A673 (cell line): ENCODE measurements around the gene TPRKB. TPM values are rescaled to one million over a fixed set of nuclear protein-coding genes. Genes with fewer than 3 reads are reported as not detected.

Source experiments
- BruUV-seq: library from RNA; stranded (reverse); fragments of 400-500 nt; replicated peaks from 2 replicates; lab custom pipeline; 2021; lab: Mats Ljungman, UMichigan
- CTCF ChIA-PET: fragments of 300-600 bp; sonication (Branson Sonifier 250); formaldehyde crosslinking; loops from one replicate; lab custom pipeline; 2022; ENCODE audit warnings: antibody characterized with exemption; lab: Charles Lee
- POLR2A ChIA-PET: fragments of 300-600 bp; sonication (Branson Sonifier 250); formaldehyde crosslinking; loops from one replicate; lab custom pipeline; 2022; ENCODE audit warnings: antibody characterized with exemption; ENCODE audit not compliant: low non-redundant PET; lab: Charles Lee
- DNase-seq: peaks from one replicate; pipeline ENCODE4 v3.0.0-alpha.2; 2015; ENCODE audit warnings: low spot score
- H3K27ac ChIP-seq: fragments of 200-600 bp; sonication (generic); 2 replicates; pipeline ENCODE4 v1.5.1; 2016; ENCODE audit warnings: mixed run types, low read depth, mild to moderate bottlenecking, mixed read lengths, antibody characterized with exemption, low read length; ENCODE audit not compliant: poor library complexity, severe bottlenecking
- H3K27me3 ChIP-seq: fragments of 200-600 bp; sonication (generic); replicated peaks from 2 replicates; pipeline ENCODE4 v1.6.1; 2017; ENCODE audit warnings: mixed run types, low read depth, mild to moderate bottlenecking, mixed read lengths, antibody characterized with exemption, low read length; ENCODE audit not compliant: insufficient read depth, poor library complexity
- H3K36me3 ChIP-seq: fragments of 200-600 bp; sonication (generic); 2 replicates; pipeline ENCODE4 v1.6.1; 2016; ENCODE audit warnings: mixed run types, mild to moderate bottlenecking, mixed read lengths, antibody characterized with exemption, low read length; ENCODE audit not compliant: insufficient read depth, poor library complexity, severe bottlenecking
- H3K4me1 ChIP-seq: fragments of 200-600 bp; sonication (generic); 2 replicates; pipeline ENCODE4 v1.6.1; 2017; ENCODE audit warnings: mixed run types, mild to moderate bottlenecking, mixed read lengths, antibody characterized with exemption, low read length; ENCODE audit not compliant: insufficient read depth, poor library complexity, severe bottlenecking
- H3K4me3 ChIP-seq: fragments of 200-600 bp; sonication (generic); 2 replicates; pipeline ENCODE4 v1.5.1; 2016; ENCODE audit warnings: low read depth, mixed run types, mild to moderate bottlenecking, mixed read lengths, low read length; ENCODE audit not compliant: poor library complexity, severe bottlenecking
- H3K9me3 ChIP-seq: fragments of 200-600 bp; sonication (generic); 2 replicates; pipeline ENCODE4 v1.6.1; 2016; ENCODE audit warnings: mixed run types, low read depth, mild to moderate bottlenecking, mixed read lengths, antibody characterized with exemption, low read length; ENCODE audit not compliant: poor library complexity, severe bottlenecking
- EZH2 ChIP-seq: fragments of 200-600 bp; sonication (generic); IDR thresholded peaks from 2 replicates; pipeline ENCODE4 v1.6.1; 2017; ENCODE audit warnings: borderline replicate concordance, low read depth, mild to moderate bottlenecking, mixed read lengths, antibody characterized with exemption, low read length; ENCODE audit not compliant: poor library complexity, severe bottlenecking
- intact Hi-C: fragments of 100-400 bp; cut with micrococcal nuclease; formaldehyde crosslinking; loops from one replicate; pipeline ENCODE4 v1.10.0; 2022; ENCODE audit not compliant: unreplicated experiment
- total RNA-seq: library from RNA; stranded (reverse); gene quantifications from 2 replicates; pipeline ENCODE4 v1.2.3, GENCODE V29; 2021
- TF ChIP-seq, protein P1 (sequence below): fragments of 300-800, 200-600 bp; sonication (generic); conservative IDR thresholded peaks from 2 replicates; pipeline ENCODE4 v1.5.1; 2017; ENCODE audit warnings: low read depth, mild to moderate bottlenecking, antibody characterized with exemption, low read length, moderate library complexity, mixed read lengths

Gene TPRKB
- total RNA-seq, 1 experiment from 2014 or later, result 57.3 TPM

DNA sequence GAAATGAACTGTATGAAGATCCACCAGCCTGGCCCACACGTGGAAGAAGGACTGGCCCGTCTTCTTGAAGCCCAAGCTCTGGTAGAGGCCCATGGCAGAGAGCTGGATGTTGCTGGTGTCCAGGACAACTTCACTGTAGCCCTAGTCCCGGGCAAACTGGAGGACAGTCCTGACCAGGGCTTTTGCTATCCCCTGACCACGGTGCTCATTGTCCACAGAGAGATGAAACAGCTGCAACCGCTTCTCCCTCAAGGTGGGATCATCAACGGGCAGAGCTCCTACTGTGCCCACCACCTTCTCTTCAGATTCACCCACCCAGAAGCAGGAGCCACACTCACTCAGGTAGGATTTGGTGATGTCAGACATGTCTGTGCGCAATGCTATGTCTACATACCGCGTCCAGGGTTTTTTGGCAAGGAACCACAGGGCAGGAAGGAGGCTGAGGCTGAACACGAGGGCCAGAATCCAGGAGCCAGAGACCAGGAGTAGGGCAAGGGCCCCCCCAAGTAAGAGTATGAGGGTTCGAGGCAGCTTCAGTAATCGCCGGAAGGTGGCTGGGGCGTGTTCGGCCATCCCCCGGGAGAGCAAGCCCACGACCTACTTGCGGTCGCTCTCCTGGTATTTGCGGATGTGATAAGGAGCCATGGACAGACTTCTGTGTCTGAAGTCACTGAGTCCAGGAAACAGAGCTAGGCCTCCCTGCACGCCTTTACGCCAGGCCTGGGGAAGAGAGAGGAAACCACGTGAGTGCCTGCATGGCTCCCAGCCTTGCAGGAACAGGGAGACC is 36.3 kb downstream of the TPRKB start:
- BruUV-seq, result no TSS peak
- POLR2A ChIA-PET, result no interaction called here
- H3K27ac ChIP-seq, result no peak overlapping the region
- intact Hi-C loops, result no loop called here
- H3K9me3 ChIP-seq, result no peaks in the 10 kb centered on the region
- H3K36me3 ChIP-seq, result no peaks in the 10 kb centered on the region
- CTCF ChIA-PET, result no interaction called here
- H3K4me3 ChIP-seq, result no peak overlapping the region
- DNase-seq, result no peak
- no peaks in the 10 kb centered on the region for H3K4me1 ChIP-seq
- H3K27me3 ChIP-seq, result no peaks in the 10 kb centered on the region
- TF ChIP-seq EZH2, result no peak
- TF ChIP-seq, protein P1, sequence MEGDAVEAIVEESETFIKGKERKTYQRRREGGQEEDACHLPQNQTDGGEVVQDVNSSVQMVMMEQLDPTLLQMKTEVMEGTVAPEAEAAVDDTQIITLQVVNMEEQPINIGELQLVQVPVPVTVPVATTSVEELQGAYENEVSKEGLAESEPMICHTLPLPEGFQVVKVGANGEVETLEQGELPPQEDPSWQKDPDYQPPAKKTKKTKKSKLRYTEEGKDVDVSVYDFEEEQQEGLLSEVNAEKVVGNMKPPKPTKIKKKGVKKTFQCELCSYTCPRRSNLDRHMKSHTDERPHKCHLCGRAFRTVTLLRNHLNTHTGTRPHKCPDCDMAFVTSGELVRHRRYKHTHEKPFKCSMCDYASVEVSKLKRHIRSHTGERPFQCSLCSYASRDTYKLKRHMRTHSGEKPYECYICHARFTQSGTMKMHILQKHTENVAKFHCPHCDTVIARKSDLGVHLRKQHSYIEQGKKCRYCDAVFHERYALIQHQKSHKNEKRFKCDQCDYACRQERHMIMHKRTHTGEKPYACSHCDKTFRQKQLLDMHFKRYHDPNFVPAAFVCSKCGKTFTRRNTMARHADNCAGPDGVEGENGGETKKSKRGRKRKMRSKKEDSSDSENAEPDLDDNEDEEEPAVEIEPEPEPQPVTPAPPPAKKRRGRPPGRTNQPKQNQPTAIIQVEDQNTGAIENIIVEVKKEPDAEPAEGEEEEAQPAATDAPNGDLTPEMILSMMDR, result no peak

DNA sequence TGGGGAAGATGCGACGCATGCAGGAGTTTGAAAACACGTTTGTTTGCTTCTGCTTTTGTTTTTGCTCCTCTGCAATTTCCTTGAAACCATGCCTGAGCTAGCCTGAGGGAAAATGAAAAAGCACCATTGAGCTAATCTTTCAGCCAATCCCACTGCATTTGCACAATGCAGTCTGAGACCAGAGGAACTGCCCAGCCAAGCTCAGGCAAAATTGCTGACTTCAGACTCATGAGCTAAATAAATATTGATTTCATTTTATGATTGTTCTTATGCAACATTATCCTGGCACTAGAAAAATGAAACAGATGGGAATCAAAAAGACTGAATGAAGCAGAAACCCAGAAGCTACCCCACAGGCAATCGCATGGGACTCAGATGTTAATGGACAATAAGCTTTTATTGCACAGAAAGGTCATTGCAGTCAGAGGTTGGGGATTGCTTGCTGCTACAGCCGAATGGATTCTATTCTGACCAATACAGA is 37.0 kb downstream of the TPRKB start:
- Histone ChIP-seq H3K4me1 (no peaks in the 10 kb centered on the region), H3K27ac (no peak overlapping the region), H3K9me3 (no peaks in the 10 kb centered on the region), H3K27me3 (no peaks in the 10 kb centered on the region), H3K4me3 (no peak overlapping the region), H3K36me3 (no peaks in the 10 kb centered on the region)
- DNase-seq, result no peak
- intact Hi-C loops, result no loop called here
- BruUV-seq, result no TSS peak
- TF ChIP-seq, protein P1, result no peak
- no peak for TF ChIP-seq EZH2
- ChIA-PET POLR2A (no interaction called here), CTCF (no interaction called here)

DNA sequence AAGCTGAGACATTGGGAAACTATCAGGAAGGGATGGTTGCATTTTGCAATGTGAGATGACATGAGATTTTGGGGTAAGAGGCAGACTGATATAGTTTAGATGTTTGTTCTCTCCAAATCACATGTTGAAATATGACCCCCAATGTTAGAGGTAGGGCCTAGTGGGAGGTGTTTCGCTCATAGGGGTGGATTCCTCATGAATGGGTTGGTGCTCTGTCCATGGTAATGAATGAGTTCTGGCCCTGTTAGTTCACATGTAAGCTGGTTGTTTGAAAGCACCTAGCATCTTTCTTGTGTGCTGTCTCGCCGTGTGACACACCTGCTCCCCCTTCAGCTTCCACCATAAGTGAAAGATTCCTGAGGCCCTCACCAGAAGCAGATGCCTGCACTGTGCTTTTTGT is 37.7 kb downstream of the TPRKB start:
- POLR2A ChIA-PET, result no interaction called here
- no peaks in the 10 kb centered on the region for H3K9me3 ChIP-seq
- H3K4me1 ChIP-seq, result no peaks in the 10 kb centered on the region
- intact Hi-C loops, result no loop called here
- no peak overlapping the region for H3K27ac ChIP-seq
- CTCF ChIA-PET, result no interaction called here
- no peaks in the 10 kb centered on the region for H3K36me3 ChIP-seq
- DNase-seq, result no peak
- H3K4me3 ChIP-seq, result no peak overlapping the region
- BruUV-seq, result no TSS peak
- no peaks in the 10 kb centered on the region for H3K27me3 ChIP-seq
- TF ChIP-seq, protein P1, result no peak
- TF ChIP-seq EZH2, result no peak
